Measurements from ENCODE around the gene PTPN6. TPM values are rescaled to one million over a fixed set of nuclear protein-coding genes. Genes with fewer than 3 reads are reported as not detected.

The PTPN6 gene
- total and polyA plus RNA-seq, 2 of the 13 experiments (the other 11 are each of a cell fraction or from before 2014, with no cell fraction given), result 10.5 to 10.6 TPM

- no peak for TF ChIP-seq CENPX (CRISPR knock-in tag; IDR thresholded peaks at IDR 0.05)
- TF ChIP-seq TEAD3 (CRISPR knock-in tag; optimal IDR thresholded peaks at IDR 0.05; ENCODE audit: borderline replicate concordance), result no peak
- no peak for TF ChIP-seq ZBTB40 (IDR thresholded peaks at IDR 0.05)
- TF ChIP-seq ZBTB40 (CRISPR knock-in tag; IDR thresholded peaks at IDR 0.05), result no peak
- TF ChIP-seq ZNF513 (CRISPR knock-in tag; conservative IDR thresholded peaks at IDR 0.05), result no peak
- no peak for TF ChIP-seq ZNF598 (CRISPR knock-in tag; IDR thresholded peaks at IDR 0.05; ENCODE audit: borderline replicate concordance)
These were observed 1.1 kb downstream of the PTPN6 start (continued) for GRCh38 chr12:6952121-6952862.
